Fibroblast of the aortic adventitia (primary cell): ENCODE results near the gene MAML3. TPM values are rescaled to one million over a fixed set of nuclear protein-coding genes. Genes with fewer than 3 reads are reported as not detected.

Experiments used
- DNase-seq: peaks from one replicate; pipeline ENCODE4 v3.0.0-alpha.2; 2010; ENCODE audit warnings: low read depth
- H3K4me3 ChIP-seq: 2 replicates; pipeline ENCODE4 v1.5.1; 2011; ENCODE audit warnings: low read depth, mild to moderate bottlenecking, control low read depth, low read length, moderate library complexity
- CTCF ChIP-seq: IDR thresholded peaks from 2 replicates; pipeline ENCODE4 v1.5.1; 2011; ENCODE audit warnings: mild to moderate bottlenecking, low read length, control low read depth, inconsistent platforms; ENCODE audit not compliant: insufficient read depth
- total RNA-seq: library from RNA; depleted of rRNA; stranded (reverse); fragments of >200 nt; gene quantifications from 2 replicates; pipeline ENCODE4 v1.2.3, GENCODE V29; 2012; ENCODE audit warnings: low replicate concordance

MAML3 gene
- total RNA-seq, 1 donor, result 4.6 TPM

GRCh38 chr4:139749835-139750498 is 404.0 kb downstream of the MAML3 start:
- no peak for TF ChIP-seq CTCF
- no peak for DNase-seq
- no peak overlapping the region for H3K4me3 ChIP-seq

- no peak overlapping the region for H3K4me3 ChIP-seq
- DNase-seq, result no peak
- no peak for TF ChIP-seq CTCF
Measured at GRCh38 chr4:139749338-139749737, 404.6 kb downstream of the MAML3 start.

GRCh38 chr4:139746431-139747171 is 407.4 kb downstream of the MAML3 start:
- DNase-seq, result no peak
- TF ChIP-seq CTCF, result no peak

GRCh38 chr4:139745111-139745639 is 408.8 kb downstream of the MAML3 start:
- no peak overlapping the region for H3K4me3 ChIP-seq
- TF ChIP-seq CTCF, result no peak
- DNase-seq, result no peak

More at GRCh38 chr4:139746431-139747171, 407.4 kb downstream of the MAML3 start:
- no peak overlapping the region for H3K4me3 ChIP-seq

GRCh38 chr4:139744232-139744631 is 409.8 kb downstream of the MAML3 start:
- no peak overlapping the region for H3K4me3 ChIP-seq
- no peak for TF ChIP-seq CTCF
- DNase-seq, result no peak

- H3K4me3 ChIP-seq, result no peak overlapping the region
- DNase-seq, result no peak
- no peak for TF ChIP-seq CTCF
Measured at GRCh38 chr4:139743027-139743426, 411.0 kb downstream of the MAML3 start.
